PC-3 (cell line): Measurements from ENCODE around the gene PLCE1. TPM values are rescaled to one million over a fixed set of nuclear protein-coding genes. Genes with fewer than 3 reads are reported as not detected.
A peak's percentile ranks its signal among the peaks of the same experiment; 100 is the strongest.

Experiments used
- ATAC-seq: fragments of 200-7000 bp; cut with Tn5 transposase; 2 replicates; pipeline ENCODE4 v1.9.1; 2020; ENCODE audit warnings: mild to moderate bottlenecking, moderate library complexity
- BruUV-seq: library from RNA; stranded (reverse); fragments of 400-500 nt; replicated peaks from 2 replicates; lab custom pipeline; 2021; lab: Mats Ljungman, UMichigan
- CTCF ChIA-PET: fragments of 300-600 bp; sonication (Branson Sonifier 250); formaldehyde crosslinking; loops from one replicate; lab custom pipeline; 2022; ENCODE audit warnings: antibody characterized with exemption; lab: Charles Lee
- POLR2A ChIA-PET: fragments of 300-600 bp; sonication (Branson Sonifier 250); formaldehyde crosslinking; loops from one replicate; lab custom pipeline; 2022; ENCODE audit warnings: antibody characterized with exemption; ENCODE audit not compliant: unreplicated experiment; lab: Charles Lee
- DNase-seq: peaks from one replicate; pipeline ENCODE4 v3.0.0-alpha.2; 2015
- H2AFZ ChIP-seq: fragments of 300-600 bp; sonication (generic); 2 replicates; pipeline ENCODE4 v1.6.0; 2016; ENCODE audit warnings: antibody characterized with exemption, low read length
- H3F3A ChIP-seq: fragments of 300-600 bp; sonication (generic); one replicate; pipeline ENCODE4 v1.6.0; 2017; ENCODE audit warnings: antibody characterized with exemption, low read length, control low read depth, mild to moderate bottlenecking; ENCODE audit not compliant: unreplicated experiment
- H3K27ac ChIP-seq: fragments of 300-600 bp; sonication (generic); 2 replicates; pipeline ENCODE4 v1.5.1; 2016; ENCODE audit warnings: mild to moderate bottlenecking, low read length
- H3K27me3 ChIP-seq: fragments of 300-600 bp; sonication (generic); 2 replicates; pipeline ENCODE4 v1.6.1; 2016; ENCODE audit warnings: low read length, mixed read lengths
- H3K36me3 ChIP-seq: fragments of 300-600 bp; sonication (generic); 2 replicates; pipeline ENCODE4 v1.6.1; 2016; ENCODE audit warnings: low read depth, mixed run types, low read length, mixed read lengths
- H3K4me1 ChIP-seq: fragments of 300-600 bp; sonication (generic); 2 replicates; pipeline ENCODE4 v1.5.1; 2016; ENCODE audit warnings: low read length; ENCODE audit not compliant: insufficient read depth
- H3K4me2 ChIP-seq: fragments of 300-600 bp; sonication (generic); 2 replicates; pipeline ENCODE4 v1.6.0; 2016; ENCODE audit warnings: low read length
- H3K4me3 ChIP-seq: fragments of 300-600 bp; sonication (generic); 2 replicates; pipeline ENCODE4 v1.5.1; 2016; ENCODE audit warnings: mild to moderate bottlenecking, low read length, mixed read lengths
- H3K79me2 ChIP-seq: fragments of 300-600 bp; sonication (generic); 2 replicates; pipeline ENCODE4 v1.6.1; 2017; ENCODE audit warnings: low read length, mixed read lengths
- H3K9ac ChIP-seq: fragments of 300-600 bp; sonication (generic); 2 replicates; pipeline ENCODE4 v1.6.0; 2016; ENCODE audit warnings: mild to moderate bottlenecking, low read length
- H3K9me2 ChIP-seq: fragments of 300-600 bp; sonication (generic); replicated peaks from 2 replicates; pipeline ENCODE4 v1.6.1; 2016; ENCODE audit warnings: mixed run types, low read length, mixed read lengths
- H3K9me3 ChIP-seq: fragments of 300-600 bp; sonication (generic); 2 replicates; pipeline ENCODE4 v1.6.1; 2016; ENCODE audit warnings: low read length, mixed read lengths
- H4K20me1 ChIP-seq: fragments of 300-600 bp; sonication (generic); 2 replicates; pipeline ENCODE4 v1.6.1; 2016; ENCODE audit warnings: low read length, mixed read lengths
- CTCF ChIP-seq: fragments of 300-600 bp; sonication (generic); conservative IDR thresholded peaks from 2 replicates; pipeline ENCODE4 v1.5.1; 2017; ENCODE audit warnings: antibody characterized with exemption, low read depth, mild to moderate bottlenecking, low read length
- EZH2 ChIP-seq: fragments of 300-600 bp; sonication (generic); IDR thresholded peaks from one replicate; pipeline ENCODE4 v1.6.1; 2017; ENCODE audit warnings: antibody characterized with exemption, mild to moderate bottlenecking, low read length; ENCODE audit not compliant: unreplicated experiment
- EZH2phosphoT487 ChIP-seq: fragments of 300-600 bp; sonication (generic); IDR thresholded peaks from 2 replicates; pipeline ENCODE4 v1.6.1; 2018; ENCODE audit warnings: mild to moderate bottlenecking, antibody characterized with exemption, low read length, borderline replicate concordance
- intact Hi-C: fragments of 100-400 bp; cut with micrococcal nuclease; formaldehyde crosslinking; loops from 2 replicates; pipeline ENCODE4 v1.9.0; 2023
- total RNA-seq: library from RNA; depleted of rRNA; stranded (reverse); fragments of >200 nt; gene quantifications from 2 replicates; pipeline ENCODE4 v1.2.3, GENCODE V29; 2014

The PLCE1 gene
- total RNA-seq, 1 experiment from 2014 or later: 11.4 TPM

- H3K27me3 ChIP-seq: no peaks in the 10 kb centered on the region
- ChIA-PET POLR2A (interaction anchor here (0.6 kb wide), 1 partner anchor 33 kb away, joined by 4 read pairs; no protein-coding TSS in a partner anchor), CTCF (interaction anchor here (1.5 to 1.6 kb wide), 2 partner anchors 36 to 90 kb away, joined by 4 to 6 read pairs; no protein-coding TSS in a partner anchor)
- H3K27ac ChIP-seq: peak overlapping the region; percentile 93
- H3K4me3 ChIP-seq: peak overlapping the region; percentile 62
- peak overlapping the region; percentile 66 for H3K9ac ChIP-seq
- peak overlapping the region; percentile 81 for H3K4me2 ChIP-seq
- BruUV-seq: TSS peak; percentile 96
- intact Hi-C loops: loop anchor here (1.0 to 5.0 kb wide), 2 partner anchors 35 to 115 kb away; no protein-coding TSS in a partner anchor
- peaks cover 14% of the 10 kb centered on the region for H3K36me3 ChIP-seq
- peak; percentile 94 for DNase-seq
- peaks cover 63% of the 10 kb centered on the region for H3K79me2 ChIP-seq
- peaks cover 3% of the 10 kb centered on the region for H3F3A ChIP-seq
- H3K4me1 ChIP-seq: peaks cover 60% of the 10 kb centered on the region
- H3K9me3 ChIP-seq: no peaks in the 10 kb centered on the region
- H4K20me1 ChIP-seq: no peaks in the 10 kb centered on the region
- H3K9me2 ChIP-seq: no peaks in the 10 kb centered on the region
- TF ChIP-seq EZH2phosphoT487 (no peak), EZH2 (no peak), CTCF (no peak)
- peak; percentile 71 for ATAC-seq
- H2AFZ ChIP-seq: no peak overlapping the region
These were observed 13.1 kb downstream of the PLCE1 start for GRCh38 chr10:94006591-94007550.

GRCh38 chr10:94008526-94008925, 14.8 kb downstream of the PLCE1 start:
- intact Hi-C loops: loop anchor here (5.0 kb wide), 1 partner anchor 114 kb away; no protein-coding TSS in a partner anchor
- Histone ChIP-seq H3K4me3 (no peak overlapping the region), H3K9me3 (no peaks in the 10 kb centered on the region), H3F3A (peaks cover 3% of the 10 kb centered on the region), H3K36me3 (peaks cover 14% of the 10 kb centered on the region), H3K27ac (no peak overlapping the region), H4K20me1 (no peaks in the 10 kb centered on the region), H3K9ac (no peak overlapping the region), H3K4me2 (no peak overlapping the region), H3K9me2 (no peaks in the 10 kb centered on the region), H2AFZ (no peak overlapping the region), H3K27me3 (no peaks in the 10 kb centered on the region), H3K4me1 (peaks cover 77% of the 10 kb centered on the region), H3K79me2 (peaks cover 54% of the 10 kb centered on the region)
- ATAC-seq: no peak
- no TSS peak for BruUV-seq
- no peak for TF ChIP-seq EZH2phosphoT487
- TF ChIP-seq CTCF: no peak
- TF ChIP-seq EZH2: no peak
- DNase-seq: no peak
- POLR2A ChIA-PET: no interaction called here
- CTCF ChIA-PET: no interaction called here
